ENCODE results near the gene DUSP15. TPM values are rescaled to one million over a fixed set of nuclear protein-coding genes. Genes with fewer than 3 reads are reported as not detected.

Gene DUSP15
- total RNA-seq, 1 donor from 2014 or later, result 0.64 TPM

- DNase-seq (ENCODE audit: extremely low read depth, low read depth, low spot score), result no peak
Measured at GRCh38 chr20:31861385-31862156, 8.8 kb downstream of the DUSP15 start.

GRCh38 chr20:31861135-31861384 is 9.3 kb downstream of the DUSP15 start:
- DNase-seq (ENCODE audit: extremely low read depth, low read depth, low spot score), result no peak

- DNase-seq (ENCODE audit: extremely low read depth, low read depth, low spot score), result no peak
Measured at GRCh38 chr20:31860390-31861134, 9.8 kb downstream of the DUSP15 start.

GRCh38 chr20:31859998-31860380 is 10.3 kb downstream of the DUSP15 start:
- DNase-seq (ENCODE audit: extremely low read depth, low read depth, low spot score), result no peak

- no peak for DNase-seq (ENCODE audit: extremely low read depth, low read depth, low spot score)
Measured at GRCh38 chr20:31859266-31859997, 10.9 kb downstream of the DUSP15 start.

- no peak for DNase-seq (ENCODE audit: extremely low read depth, low read depth, low spot score)
Measured at GRCh38 chr20:31858760-31859083, 11.6 kb downstream of the DUSP15 start.

GRCh38 chr20:31857861-31858759 is 12.2 kb downstream of the DUSP15 start:
- DNase-seq (ENCODE audit: extremely low read depth, low read depth, low spot score), result no peak

GRCh38 chr20:31856516-31856915 is 13.8 kb downstream of the DUSP15 start:
- no peak for DNase-seq (ENCODE audit: extremely low read depth, low read depth, low spot score)

GRCh38 chr20:31853481-31853880 is 16.8 kb downstream of the DUSP15 start:
- DNase-seq (ENCODE audit: extremely low read depth, low read depth, low spot score), result no peak

GRCh38 chr20:31851240-31851955 is 18.9 kb downstream of the DUSP15 start:
- DNase-seq (ENCODE audit: extremely low read depth, low read depth, low spot score), result no peak

GRCh38 chr20:31849306-31849930 is 20.9 kb downstream of the DUSP15 start:
- no peak for DNase-seq (ENCODE audit: extremely low read depth, low read depth, low spot score)

GRCh38 chr20:31848088-31848999 is 22.0 kb downstream of the DUSP15 start:
- no peak for DNase-seq (ENCODE audit: extremely low read depth, low read depth, low spot score)

GRCh38 chr20:31846793-31847138 is 23.6 kb downstream of the DUSP15 start:
- no peak for DNase-seq (ENCODE audit: extremely low read depth, low read depth, low spot score)

GRCh38 chr20:31845300-31845863 is 24.9 kb downstream of the DUSP15 start, which contains the start of gene FOXS1:
Gene FOXS1, minus strand, starts transcription at chr20:31845604. Its CDS starts 62 bp downstream, at chr20:31845542.
- DNase-seq (ENCODE audit: extremely low read depth, low read depth, low spot score), result no peak

- DNase-seq (ENCODE audit: extremely low read depth, low read depth, low spot score), result no peak
Measured at GRCh38 chr20:31844737-31845299, 25.5 kb downstream of the DUSP15 start.

GRCh38 chr20:31843881-31844280 is 26.4 kb downstream of the DUSP15 start:
- no peak for DNase-seq (ENCODE audit: extremely low read depth, low read depth, low spot score)

- no peak for DNase-seq (ENCODE audit: extremely low read depth, low read depth, low spot score)
Measured at GRCh38 chr20:31843288-31843687, 27.0 kb downstream of the DUSP15 start.

Data from glomerular endothelial cell (primary cell).